CD4-positive, alpha-beta T cell (primary cell): ENCODE measurements around the gene TUBB. TPM values are rescaled to one million over a fixed set of nuclear protein-coding genes. Genes with fewer than 3 reads are reported as not detected.
"Not testable (repeated sequence)": the region's sequence is repeated elsewhere in the genome, so short reads cannot be mapped to it uniquely, and the experiment has no call there.

Source experiments
- ATAC-seq: fragments of 200-7000 bp; cut with Tn5 transposase; one replicate; pipeline ENCODE4 v1.10.0; 2022; ENCODE audit warnings: mild to moderate bottlenecking; ENCODE audit not compliant: poor library complexity
- CTCF ChIA-PET: fragments of 350-600 bp; sonication (Branson Sonifier 250); formaldehyde crosslinking; loops from one replicate; lab custom pipeline; 2021; ENCODE audit warnings: antibody characterized with exemption, inconsistent platforms; lab: Charles Lee
- POLR2A ChIA-PET: fragments of 350-600 bp; sonication (Branson Sonifier 250); formaldehyde crosslinking; loops from one replicate; lab custom pipeline; 2021; ENCODE audit warnings: antibody characterized with exemption, inconsistent platforms; lab: Charles Lee
- DNase-seq, 14 experiments: peaks; one replicate each; pipeline ENCODE4 v3.0.0-alpha.2; 2013 to 2020; ENCODE audit warnings: mixed read lengths in 2 of 14
- H3K27ac ChIP-seq, 2 donors: one replicate each; pipeline versions ENCODE4 v1.5.1 to v1.7.0; 2013; ENCODE audit warnings: low read length in 2 of 2, low read depth in 1 of 2, mild to moderate bottlenecking in 1 of 2
- H3K27me3 ChIP-seq, 2 experiments: 1 replicate in 1 of 2; 2 replicates in 1 of 2; pipeline versions ENCODE4 v1.6.1 to v1.7.0; 2013; ENCODE audit warnings: low read length in 2 of 2, control low read depth in 1 of 2, mild to moderate bottlenecking in 1 of 2, moderate library complexity in 1 of 2; ENCODE audit not compliant: insufficient read depth in 2 of 2, control insufficient read depth in 1 of 2
- H3K36me3 ChIP-seq: one replicate; pipeline ENCODE4 v1.6.1; 2013; ENCODE audit warnings: low read length, control low read depth; ENCODE audit not compliant: insufficient read depth
- H3K4me1 ChIP-seq: one replicate; pipeline ENCODE4 v1.6.1; 2013; ENCODE audit warnings: low read length, control low read depth; ENCODE audit not compliant: insufficient read depth
- H3K4me3 ChIP-seq: one replicate; pipeline ENCODE4 v1.5.1; 2013; ENCODE audit warnings: mild to moderate bottlenecking, low read length, moderate library complexity
- H3K9me3 ChIP-seq, 2 experiments: 1 replicate in 1 of 2; 2 replicates in 1 of 2; pipeline versions ENCODE4 v1.6.1 to v1.7.0; 2013; ENCODE audit warnings: low read length in 2 of 2, mild to moderate bottlenecking in 2 of 2, control low read depth in 1 of 2, moderate library complexity in 1 of 2; ENCODE audit not compliant: control insufficient read depth in 1 of 2, insufficient read depth in 1 of 2
- H3K27ac Mint-ChIP-seq: one replicate; pipeline ENCODE4 v1.8.0; 2020; ENCODE audit warnings: mixed read lengths
- H3K27me3 Mint-ChIP-seq: one replicate; pipeline ENCODE4 v1.8.0; 2021; ENCODE audit warnings: mixed read lengths
- H3K36me3 Mint-ChIP-seq: one replicate; pipeline ENCODE4 v1.8.0; 2021; ENCODE audit warnings: low read depth, mixed read lengths
- H3K4me1 Mint-ChIP-seq: one replicate; pipeline ENCODE4 v1.8.0; 2021; ENCODE audit warnings: low read depth, mixed read lengths
- H3K4me3 Mint-ChIP-seq: one replicate; pipeline ENCODE4 v1.8.0; 2020; ENCODE audit warnings: mild to moderate bottlenecking, mixed read lengths
- H3K9me3 Mint-ChIP-seq: one replicate; pipeline ENCODE4 v1.8.0; 2020; ENCODE audit warnings: mixed read lengths
- intact Hi-C, 2 experiments: fragments of 100-400 bp; cut with DNase I in 1 of 2; cut with micrococcal nuclease in 1 of 2; formaldehyde crosslinking; loops; one replicate each; pipeline versions ENCODE4 v1.15.1 to v1.9.0; 2023 to 2025; cut with DNase I, micrococcal nuclease
- total RNA-seq, 174 experiments: library from RNA in 2 of 174; stranded (reverse) in 2 of 174; gene quantifications; one replicate each; pipeline ENCODE4 v1.2.3 and lab custom pipeline; 2021 to 2026
- TF ChIP-seq, protein P1 (sequence below): fragments of 200-600 bp; IDR thresholded peaks from one replicate; pipeline ENCODE4 v1.8.0; 2022; ENCODE audit warnings: antibody characterized with exemption, mild to moderate bottlenecking

Gene TUBB
- total RNA-seq, 2 experiments from 2014 or later, result 76.0 to 78.4 TPM

DNA sequence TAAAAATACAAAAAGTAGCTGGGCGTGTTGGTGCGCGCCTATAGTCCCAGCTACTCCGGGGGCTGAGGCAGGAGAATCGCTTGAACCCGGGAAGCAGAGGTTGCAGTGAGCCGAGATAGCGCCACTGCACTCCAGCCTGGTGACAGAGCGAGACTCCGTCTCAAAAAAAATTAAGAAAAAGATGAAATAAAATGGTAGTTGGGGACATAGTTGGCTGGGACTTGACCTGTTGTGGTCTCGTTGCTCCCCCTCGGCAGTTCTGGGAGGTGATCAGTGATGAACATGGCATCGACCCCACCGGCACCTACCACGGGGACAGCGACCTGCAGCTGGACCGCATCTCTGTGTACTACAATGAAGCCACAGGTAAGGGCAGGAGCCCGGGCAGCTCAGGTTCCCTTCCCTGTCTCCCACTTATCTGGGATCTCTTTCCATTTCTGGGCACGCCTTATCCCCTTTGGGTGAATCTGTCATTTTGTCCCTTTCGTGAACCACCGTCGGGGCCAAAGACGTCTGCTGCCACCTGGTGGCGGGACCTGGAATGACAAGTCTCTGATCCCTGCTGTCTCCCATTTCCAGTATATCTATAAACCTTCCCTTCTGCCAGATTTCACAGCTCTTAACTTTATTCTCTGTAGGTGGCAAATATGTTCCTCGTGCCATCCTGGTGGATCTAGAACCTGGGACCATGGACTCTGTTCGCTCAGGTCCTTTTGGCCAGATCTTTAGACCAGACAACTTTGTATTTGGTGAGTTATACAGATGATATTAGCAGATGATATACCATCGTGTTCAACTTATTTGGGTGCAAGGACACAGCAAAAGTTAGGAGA is 2.3 kb downstream of the TUBB start:
- ATAC-seq (no peak), DNase-seq (peak; percentile 71 to 93 (median 86))
- Mint-ChIP-seq H3K27ac (peak overlapping the region; percentile 95), H3K27me3 (no peaks in the 10 kb centered on the region), H3K4me3 (peak overlapping the region; percentile 99), H3K9me3 (no peaks in the 10 kb centered on the region), H3K36me3 (peaks cover 71% of the 10 kb centered on the region), H3K4me1 (peaks cover 67% of the 10 kb centered on the region)
- ChIA-PET CTCF (interaction anchor here (0.5 to 20.2 kb wide), 18 partner anchors 9 to 269 kb away, joined by 3 to 526 read pairs (median 6); partner anchors contain the start of genes ABCF1, ATAT1, DHX16 and MRPS18B), POLR2A (interaction anchor here (0.5 to 11.0 kb wide), 20 partner anchors 9 to 256 kb away, joined by 3 to 381 read pairs (median 6); partner anchors contain the start of genes ABCF1, DHX16, FLOT1 and MRPS18B)
- peak overlapping the region; percentile 63 for H3K4me3 ChIP-seq
- H3K4me1 ChIP-seq, result peaks cover 66% of the 10 kb centered on the region
- no peaks in the 10 kb centered on the region for H3K27me3 ChIP-seq
- no peaks in the 10 kb centered on the region for H3K9me3 ChIP-seq
- intact Hi-C loops, result loop anchor here (1.0 to 5.0 kb wide), 7 partner anchors 8 to 240 kb away; partner anchors contain the start of genes ABCF1 (in 1 of the 2) and ATAT1 (in 1 of the 2)
- H3K36me3 ChIP-seq, result peaks cover 50% of the 10 kb centered on the region
- peak overlapping the region in 1 of 2 donors; percentile 85 for H3K27ac ChIP-seq
- TF ChIP-seq, protein P1, sequence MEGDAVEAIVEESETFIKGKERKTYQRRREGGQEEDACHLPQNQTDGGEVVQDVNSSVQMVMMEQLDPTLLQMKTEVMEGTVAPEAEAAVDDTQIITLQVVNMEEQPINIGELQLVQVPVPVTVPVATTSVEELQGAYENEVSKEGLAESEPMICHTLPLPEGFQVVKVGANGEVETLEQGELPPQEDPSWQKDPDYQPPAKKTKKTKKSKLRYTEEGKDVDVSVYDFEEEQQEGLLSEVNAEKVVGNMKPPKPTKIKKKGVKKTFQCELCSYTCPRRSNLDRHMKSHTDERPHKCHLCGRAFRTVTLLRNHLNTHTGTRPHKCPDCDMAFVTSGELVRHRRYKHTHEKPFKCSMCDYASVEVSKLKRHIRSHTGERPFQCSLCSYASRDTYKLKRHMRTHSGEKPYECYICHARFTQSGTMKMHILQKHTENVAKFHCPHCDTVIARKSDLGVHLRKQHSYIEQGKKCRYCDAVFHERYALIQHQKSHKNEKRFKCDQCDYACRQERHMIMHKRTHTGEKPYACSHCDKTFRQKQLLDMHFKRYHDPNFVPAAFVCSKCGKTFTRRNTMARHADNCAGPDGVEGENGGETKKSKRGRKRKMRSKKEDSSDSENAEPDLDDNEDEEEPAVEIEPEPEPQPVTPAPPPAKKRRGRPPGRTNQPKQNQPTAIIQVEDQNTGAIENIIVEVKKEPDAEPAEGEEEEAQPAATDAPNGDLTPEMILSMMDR, result peak; percentile 98

DNA sequence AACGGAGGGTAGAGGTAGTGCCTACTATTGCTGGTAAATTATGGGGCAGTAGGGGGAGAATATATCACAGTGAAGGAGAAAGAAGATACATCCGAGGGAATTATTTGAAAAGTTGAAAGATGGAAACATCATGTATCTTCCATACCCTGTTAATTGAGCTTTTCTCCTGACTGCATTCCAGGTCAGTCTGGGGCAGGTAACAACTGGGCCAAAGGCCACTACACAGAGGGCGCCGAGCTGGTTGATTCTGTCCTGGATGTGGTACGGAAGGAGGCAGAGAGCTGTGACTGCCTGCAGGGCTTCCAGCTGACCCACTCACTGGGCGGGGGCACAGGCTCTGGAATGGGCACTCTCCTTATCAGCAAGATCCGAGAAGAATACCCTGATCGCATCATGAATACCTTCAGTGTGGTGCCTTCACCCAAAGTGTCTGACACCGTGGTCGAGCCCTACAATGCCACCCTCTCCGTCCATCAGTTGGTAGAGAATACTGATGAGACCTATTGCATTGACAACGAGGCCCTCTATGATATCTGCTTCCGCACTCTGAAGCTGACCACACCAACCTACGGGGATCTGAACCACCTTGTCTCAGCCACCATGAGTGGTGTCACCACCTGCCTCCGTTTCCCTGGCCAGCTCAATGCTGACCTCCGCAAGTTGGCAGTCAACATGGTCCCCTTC is 3.1 kb downstream of the TUBB start:
- intact Hi-C loops, result loop anchor here (2.0 to 5.0 kb wide), 5 partner anchors 96 to 240 kb away; partner anchors contain the start of genes ABCF1 (in 1 of the 2) and ATAT1 (in 1 of the 2)
- peak overlapping the region; percentile 95 for H3K27ac Mint-ChIP-seq
- H3K36me3 Mint-ChIP-seq, result peaks cover 76% of the 10 kb centered on the region

DNA sequence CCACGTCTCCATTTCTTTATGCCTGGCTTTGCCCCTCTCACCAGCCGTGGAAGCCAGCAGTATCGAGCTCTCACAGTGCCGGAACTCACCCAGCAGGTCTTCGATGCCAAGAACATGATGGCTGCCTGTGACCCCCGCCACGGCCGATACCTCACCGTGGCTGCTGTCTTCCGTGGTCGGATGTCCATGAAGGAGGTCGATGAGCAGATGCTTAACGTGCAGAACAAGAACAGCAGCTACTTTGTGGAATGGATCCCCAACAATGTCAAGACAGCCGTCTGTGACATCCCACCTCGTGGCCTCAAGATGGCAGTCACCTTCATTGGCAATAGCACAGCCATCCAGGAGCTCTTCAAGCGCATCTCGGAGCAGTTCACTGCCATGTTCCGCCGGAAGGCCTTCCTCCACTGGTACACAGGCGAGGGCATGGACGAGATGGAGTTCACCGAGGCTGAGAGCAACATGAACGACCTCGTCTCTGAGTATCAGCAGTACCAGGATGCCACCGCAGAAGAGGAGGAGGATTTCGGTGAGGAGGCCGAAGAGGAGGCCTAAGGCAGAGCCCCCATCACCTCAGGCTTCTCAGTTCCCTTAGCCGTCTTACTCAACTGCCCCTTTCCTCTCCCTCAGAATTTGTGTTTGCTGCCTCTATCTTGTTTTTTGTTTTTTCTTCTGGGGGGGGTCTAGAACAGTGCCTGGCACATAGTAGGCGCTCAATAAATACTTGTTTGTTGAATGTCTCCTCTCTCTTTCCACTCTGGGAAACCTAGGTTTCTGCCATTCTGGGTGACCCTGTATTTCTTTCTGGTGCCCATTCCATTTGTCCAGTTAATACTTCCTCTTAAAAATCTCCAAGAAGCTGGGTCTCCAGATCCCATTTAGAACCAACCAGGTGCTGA is 3.9 kb downstream of the TUBB start:
- not testable (repeated sequence) for DNase-seq, H3K4me3 ChIP-seq, H3K27me3 Mint-ChIP-seq, H3K27ac ChIP-seq, ATAC-seq, H3K9me3 ChIP-seq, H3K27me3 ChIP-seq, H3K9me3 Mint-ChIP-seq
- H3K4me1 ChIP-seq, result peaks cover 52% of the 10 kb centered on the region
- peak overlapping the region; percentile 95 for H3K27ac Mint-ChIP-seq
- intact Hi-C loops, result loop anchor here (2.0 to 5.0 kb wide), 5 partner anchors 97 to 241 kb away; partner anchors contain the start of genes ABCF1 (in 1 of the 2) and ATAT1 (in 1 of the 2)
- ChIA-PET POLR2A (interaction anchor here (0.9 to 11.0 kb wide), 3 partner anchors 12 to 233 kb away, joined by 3 to 381 read pairs (median 54); no protein-coding TSS in a partner anchor), CTCF (interaction anchor here (2.3 to 20.2 kb wide), 3 partner anchors 13 to 183 kb away, joined by 6 to 526 read pairs (median 10); partner anchors contain the start of gene DHX16)
- peaks cover 68% of the 10 kb centered on the region for H3K4me1 Mint-ChIP-seq
- peaks cover 77% of the 10 kb centered on the region for H3K36me3 Mint-ChIP-seq
- peak overlapping the region; percentile 55 for H3K4me3 Mint-ChIP-seq
- peaks cover 61% of the 10 kb centered on the region for H3K36me3 ChIP-seq

More for the DNA sequence above, 3.1 kb downstream of the TUBB start:
- not testable (repeated sequence) for DNase-seq, H3K9me3 ChIP-seq, H3K27ac ChIP-seq, H3K27me3 Mint-ChIP-seq, H3K4me3 ChIP-seq, ATAC-seq, H3K27me3 ChIP-seq, H3K9me3 Mint-ChIP-seq
- Mint-ChIP-seq H3K4me1 (peaks cover 70% of the 10 kb centered on the region), H3K4me3 (peak overlapping the region; percentile 99)
- ChIA-PET POLR2A (interaction anchor here (0.5 to 11.0 kb wide), 13 partner anchors 12 to 232 kb away, joined by 3 to 381 read pairs (median 5); partner anchors contain the start of genes MRPS18B, NRM and PPP1R10), CTCF (interaction anchor here (0.5 to 20.2 kb wide), 12 partner anchors 8 to 241 kb away, joined by 3 to 526 read pairs (median 6); partner anchors contain the start of genes ABCF1, ATAT1, DHX16 and MRPS18B)
- Histone ChIP-seq H3K36me3 (peaks cover 58% of the 10 kb centered on the region), H3K4me1 (peaks cover 58% of the 10 kb centered on the region)
